HG03457 (cell line): Measurements from ENCODE around the gene KDM2B.
A peak's percentile ranks its signal among the peaks of the same experiment; 100 is the strongest.

Source experiments
- ATAC-seq: cut with Tn5 transposase; IDR thresholded peaks from one replicate; pipeline ENCODE4 v1.9.1; 2021; ENCODE audit warnings: moderate number of reproducible peaks; ENCODE audit not compliant: unreplicated experiment

Gene KDM2B

DNA sequence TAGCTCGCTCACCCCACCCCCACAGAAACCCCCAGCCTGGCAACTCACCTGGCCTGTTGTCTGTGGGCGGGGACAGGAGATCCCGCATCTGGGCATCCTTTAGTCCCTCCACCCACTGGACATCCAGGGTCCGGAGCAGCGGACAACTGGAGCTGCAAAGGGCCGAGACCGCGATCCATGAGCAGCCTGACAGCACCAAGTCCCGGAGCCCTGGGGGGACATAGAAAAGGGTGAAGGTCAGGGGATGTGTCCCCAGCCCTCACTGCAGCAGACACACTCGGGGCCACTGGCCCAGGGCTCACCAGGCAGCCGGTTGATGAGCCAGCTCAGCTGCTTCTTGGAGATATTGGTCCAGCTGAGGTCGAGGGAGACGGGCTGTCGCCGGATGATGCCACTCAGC is 140.1 kb downstream of the KDM2B start:
- ATAC-seq, result no peak

- no peak for ATAC-seq
Measured at GRCh38 chr12:121439715-121440114, 141.1 kb downstream of the KDM2B start.

DNA sequence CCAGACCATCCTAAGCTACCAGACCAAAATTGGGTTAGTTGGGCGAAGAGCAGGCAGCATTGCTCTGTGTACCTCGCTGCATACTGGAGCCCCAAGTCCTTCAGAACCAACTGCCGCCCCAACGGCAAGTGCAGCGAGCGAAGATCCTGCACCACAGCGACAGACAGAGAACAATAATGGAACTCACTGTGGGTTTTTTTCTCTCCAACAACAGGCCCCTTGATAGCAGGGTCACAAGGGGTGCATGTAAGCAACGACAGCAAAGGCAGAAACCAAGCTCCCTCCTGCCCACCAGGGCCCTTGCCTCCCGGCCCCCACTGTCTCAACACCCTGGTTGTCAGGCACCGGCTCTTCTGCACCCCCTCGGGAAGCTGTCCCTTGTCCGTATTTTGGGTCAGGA is 141.9 kb downstream of the KDM2B start:
- ATAC-seq, result no peak

DNA sequence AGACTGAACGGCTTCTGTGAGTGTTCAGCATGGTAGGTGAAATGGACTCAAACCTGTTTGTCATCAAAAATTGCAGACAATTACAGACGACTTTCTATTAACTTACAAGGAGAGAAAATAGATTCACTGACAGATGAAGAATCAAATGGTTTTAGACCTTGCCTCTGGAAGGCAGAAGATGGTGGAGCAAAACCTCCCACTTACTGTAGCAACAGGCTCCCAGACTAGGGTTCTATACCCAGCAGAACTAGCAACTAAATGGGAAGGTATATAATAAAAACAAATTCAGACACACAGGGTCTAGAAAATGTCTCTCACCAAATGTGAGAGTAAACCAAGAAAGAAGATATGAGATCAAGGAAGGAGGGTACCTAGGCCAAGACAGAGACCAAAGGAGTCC is 144.1 kb downstream of the KDM2B start:
- ATAC-seq, result no peak

DNA sequence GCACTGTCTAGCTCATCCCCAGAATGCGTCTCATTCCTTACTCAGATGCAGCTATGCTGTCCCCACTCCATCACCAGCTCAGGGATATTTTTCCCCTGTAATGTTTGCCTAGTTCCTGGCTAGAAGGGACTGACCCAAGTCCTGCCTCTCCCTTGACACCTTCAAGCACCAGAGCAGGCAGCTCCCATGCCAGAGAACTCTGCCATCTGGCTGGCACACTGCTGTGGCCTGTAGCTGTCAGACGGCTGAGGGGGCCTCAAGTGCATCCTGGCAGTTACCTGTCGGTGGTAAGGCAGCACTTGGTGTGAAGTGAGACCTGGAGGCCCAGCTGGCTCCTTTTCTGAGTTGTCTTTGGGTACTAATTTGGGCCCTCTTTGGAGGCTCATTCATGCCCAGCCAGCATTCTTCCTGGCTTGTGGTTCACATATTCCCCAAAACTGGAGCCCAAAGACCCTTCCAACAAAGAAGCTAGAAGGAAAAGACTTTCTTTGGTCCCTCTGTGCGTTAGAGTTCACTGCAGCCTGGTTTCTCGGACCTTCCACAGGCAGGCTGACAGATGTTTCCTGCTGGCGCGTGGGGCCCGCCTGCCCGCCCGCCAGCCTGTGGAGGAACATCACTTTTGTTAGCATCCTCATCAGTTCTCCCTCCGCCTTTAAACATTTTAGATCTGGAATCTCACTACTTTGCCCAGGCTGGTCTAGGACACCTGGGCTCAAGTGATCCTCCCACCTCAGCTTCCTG is 147.9 kb downstream of the KDM2B start:
- ATAC-seq, result no peak

DNA sequence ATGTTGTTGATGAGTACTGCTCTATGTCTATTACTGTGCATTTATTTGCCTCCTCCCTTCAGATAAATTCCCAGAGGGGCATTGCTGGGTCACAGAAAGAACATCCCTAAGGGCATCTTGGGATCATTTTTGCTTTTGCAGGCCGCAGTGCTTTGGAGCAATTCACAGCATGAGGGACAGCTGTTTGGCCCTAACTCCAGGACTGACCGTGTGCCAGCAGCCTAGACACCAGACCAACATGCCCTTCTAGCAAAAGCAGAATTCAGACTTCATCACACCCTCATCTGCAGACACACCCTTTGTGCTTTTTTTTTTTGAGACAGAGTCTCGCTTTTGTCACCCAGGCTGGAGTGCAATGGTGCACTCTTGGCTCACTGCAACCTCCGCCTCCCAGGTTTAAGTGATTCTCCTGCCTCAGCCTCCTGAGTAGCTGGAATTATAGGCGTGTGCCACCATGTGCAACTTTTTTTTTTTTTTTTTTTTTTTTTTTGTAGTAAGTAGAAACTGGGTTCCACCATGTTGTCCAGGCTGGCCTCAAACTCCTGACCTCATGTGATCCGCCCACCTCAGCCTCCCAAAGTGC is 149.9 kb downstream of the KDM2B start:
- ATAC-seq, result no peak

GRCh38 chr12:121428883-121429282 is 151.9 kb downstream of the KDM2B start:
- no peak for ATAC-seq

DNA sequence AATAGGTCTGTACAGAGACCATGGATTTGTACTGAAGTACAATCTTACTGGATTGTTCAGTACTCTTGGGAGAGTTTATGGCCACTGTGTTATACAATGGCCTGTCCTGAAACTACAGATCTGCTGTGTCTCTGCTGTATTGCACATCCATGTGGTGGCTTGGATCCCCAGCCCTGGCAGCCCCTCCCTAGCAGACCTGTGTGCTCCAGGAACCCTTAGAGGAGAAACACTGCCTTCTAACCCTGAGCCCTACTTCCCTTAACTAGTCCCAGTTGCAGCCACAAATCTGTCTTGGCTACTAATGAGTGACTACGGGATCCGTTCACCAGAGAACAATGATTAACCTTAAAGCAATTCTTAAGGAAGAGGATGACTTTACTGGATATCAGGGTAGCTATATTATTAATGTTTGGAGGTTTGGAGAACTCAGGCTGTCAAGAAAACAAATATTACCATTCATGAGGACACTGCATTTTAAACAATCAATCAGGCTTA is 153.2 kb downstream of the KDM2B start:
- no peak for ATAC-seq

DNA sequence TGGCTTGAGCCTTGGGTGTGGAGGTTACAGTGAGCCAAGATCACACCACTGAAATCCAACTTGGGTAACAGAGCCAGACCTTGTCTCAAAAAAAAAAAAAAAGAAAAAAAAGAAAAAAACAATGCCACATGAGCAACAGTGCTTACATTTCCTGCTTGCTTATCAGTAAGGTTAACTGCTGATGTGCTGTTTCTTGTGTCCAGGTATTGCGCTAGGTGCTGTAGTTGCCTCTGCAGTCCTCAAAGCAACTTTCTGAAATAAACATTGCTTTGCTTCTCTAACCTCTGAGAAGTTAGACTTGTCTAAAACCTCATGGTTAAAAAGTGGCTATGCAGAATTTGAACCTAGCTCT is 156.2 kb downstream of the KDM2B start:
- ATAC-seq, result no peak

GRCh38 chr12:121423682-121424623 is 156.9 kb downstream of the KDM2B start:
- no peak for ATAC-seq

- ATAC-seq, result no peak
Measured at GRCh38 chr12:121423253-121423652, 157.6 kb downstream of the KDM2B start.

DNA sequence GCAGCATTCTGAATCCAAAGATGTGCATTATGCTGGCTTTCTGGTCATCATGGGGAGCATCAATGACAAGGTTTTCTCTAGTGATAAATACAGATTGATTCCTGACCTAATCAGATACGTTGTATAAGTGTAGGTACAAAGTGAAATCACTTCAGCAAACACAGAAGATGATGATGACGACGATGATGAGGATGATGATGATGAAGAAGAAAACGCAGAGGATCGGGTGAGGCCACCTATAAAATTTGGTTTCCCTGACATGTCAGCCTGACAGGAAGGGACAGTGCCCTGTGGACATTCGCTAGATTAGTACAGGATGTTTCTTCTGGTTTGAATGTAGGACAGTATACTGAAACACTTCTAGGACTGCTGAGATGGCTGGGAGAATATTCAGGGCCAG is 160.7 kb downstream of the KDM2B start:
- no peak for ATAC-seq

DNA sequence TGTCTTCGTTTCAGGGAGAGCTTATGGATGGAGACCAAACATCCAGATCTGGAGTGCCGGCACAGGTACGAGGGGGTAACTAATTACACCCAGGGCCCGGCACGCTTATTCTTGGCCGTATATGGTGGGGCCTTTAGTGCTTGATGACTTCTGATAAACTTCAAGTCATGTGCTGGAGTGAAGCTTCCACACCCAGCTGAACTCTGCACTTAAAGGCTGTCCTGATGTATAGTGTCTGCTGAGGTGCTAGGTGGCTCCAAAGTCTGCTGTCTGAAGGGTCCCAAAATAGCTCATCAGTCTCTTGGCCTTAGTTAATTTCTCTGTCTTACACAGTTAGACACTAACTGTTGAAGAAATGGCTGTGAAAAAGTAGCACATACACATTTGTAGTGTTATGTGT is 163.0 kb downstream of the KDM2B start:
- ATAC-seq, result no peak

GRCh38 chr12:121413917-121414316 is 166.9 kb downstream of the KDM2B start:
- ATAC-seq, result no peak

GRCh38 chr12:121405211-121405610 is 175.6 kb downstream of the KDM2B start:
- no peak for ATAC-seq

DNA sequence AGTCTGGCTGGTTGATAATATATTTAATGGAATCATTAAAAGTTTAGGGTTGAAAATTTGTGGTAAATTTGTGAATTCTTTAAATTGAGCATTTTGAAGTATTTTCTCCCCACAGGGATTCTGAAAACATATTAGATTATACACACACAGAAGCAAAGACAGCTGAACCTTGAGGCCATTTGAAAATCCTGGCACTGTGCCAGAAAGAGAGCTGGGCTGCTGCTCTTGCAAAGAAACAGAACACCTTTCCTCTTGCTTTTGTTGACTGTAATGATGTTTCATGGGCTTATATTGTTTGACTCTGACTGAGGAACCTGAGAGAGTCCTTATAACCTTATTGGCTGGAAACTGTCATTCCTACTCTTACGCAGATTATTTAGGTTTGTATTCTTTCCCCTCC is 176.1 kb downstream of the KDM2B start:
- no peak for ATAC-seq

DNA sequence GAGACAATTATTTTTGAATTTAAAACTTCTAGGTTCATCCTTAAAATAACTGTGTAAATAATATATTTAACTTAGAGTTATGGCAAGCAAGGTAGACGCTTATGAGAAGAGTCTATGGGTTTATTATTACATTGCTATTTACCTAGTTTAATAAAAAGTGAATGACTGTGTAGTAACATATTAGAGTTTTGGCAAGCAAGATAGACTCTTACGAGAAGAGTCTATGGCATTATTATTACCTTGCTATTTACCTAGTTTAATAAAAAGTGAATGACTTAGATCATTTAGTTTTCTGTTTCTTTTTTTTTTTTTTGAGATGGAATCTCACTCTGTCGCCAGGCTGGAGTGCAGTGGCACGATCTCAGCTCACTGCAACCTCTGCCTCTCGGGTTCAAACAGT is 177.1 kb downstream of the KDM2B start:
- ATAC-seq, result no peak

DNA sequence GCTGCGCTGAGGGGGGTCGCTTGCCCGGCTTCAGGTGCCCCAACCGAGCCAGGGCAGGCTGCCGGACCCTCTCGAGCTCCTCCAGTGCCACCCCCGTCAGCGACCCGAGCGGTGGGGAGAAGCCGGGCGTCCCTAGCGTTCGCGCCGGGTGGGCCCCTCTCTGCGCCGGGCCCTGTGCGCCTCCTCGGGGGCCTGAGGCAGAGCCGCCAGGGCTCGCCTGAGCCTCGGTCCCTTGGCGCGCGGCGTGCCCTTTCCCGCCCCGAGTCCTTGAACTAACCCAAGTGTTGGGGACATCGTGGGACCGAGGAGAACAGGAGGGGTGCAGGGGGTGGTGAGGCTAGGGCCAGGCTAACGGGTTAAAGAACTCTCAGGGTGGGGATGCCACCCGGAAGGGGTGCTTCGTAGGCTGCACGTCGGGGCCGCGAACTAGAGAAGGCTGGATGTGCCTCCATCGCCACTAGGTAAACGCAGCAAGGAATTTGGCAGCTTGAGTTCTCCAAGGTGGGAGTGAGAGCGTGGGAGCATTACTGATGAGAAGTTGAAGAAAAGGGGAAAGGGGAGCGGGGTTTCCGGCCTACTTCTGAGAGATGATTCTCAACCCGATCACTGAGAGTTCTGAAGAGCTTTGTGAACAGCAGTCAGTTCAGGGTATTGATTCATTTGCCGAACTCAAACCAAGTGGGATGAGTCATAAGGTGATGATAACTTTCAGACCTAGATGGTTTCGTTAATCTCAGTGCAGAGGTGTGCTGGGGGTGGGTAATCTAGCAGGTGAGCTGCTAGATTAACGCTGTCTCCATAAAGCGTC is 180.3 kb downstream of the KDM2B start:
- ATAC-seq, result peak; percentile 31

- ATAC-seq, result peak; percentile 84
Measured at GRCh38 chr12:121399391-121400331, 181.2 kb downstream of the KDM2B start, which contains the start of gene RNF34. RNF34 (plus strand) TSS chr12:121400118; CDS start chr12:121400213, 95 bp downstream.

DNA sequence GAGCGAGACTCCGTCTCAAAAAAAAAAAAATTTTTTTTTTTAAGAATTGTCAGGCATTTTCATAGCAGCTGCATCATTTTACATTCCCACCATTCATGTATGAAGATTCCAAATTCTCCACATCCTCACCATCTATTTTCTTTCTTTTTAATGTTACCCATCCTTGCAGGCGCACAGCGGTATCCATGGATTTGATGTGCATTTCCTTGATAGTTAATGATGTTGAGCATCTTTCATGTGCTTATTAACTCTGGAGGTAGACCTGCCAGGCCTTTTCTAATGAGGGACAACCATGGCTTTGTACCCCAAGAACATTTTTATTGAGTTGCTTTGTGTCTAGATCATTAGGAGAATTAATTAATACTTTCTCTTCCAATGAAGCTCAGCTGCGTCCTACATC is 182.5 kb downstream of the KDM2B start:
- ATAC-seq, result no peak
